ENCODE measurements around the gene FILIP1L.

DNA sequence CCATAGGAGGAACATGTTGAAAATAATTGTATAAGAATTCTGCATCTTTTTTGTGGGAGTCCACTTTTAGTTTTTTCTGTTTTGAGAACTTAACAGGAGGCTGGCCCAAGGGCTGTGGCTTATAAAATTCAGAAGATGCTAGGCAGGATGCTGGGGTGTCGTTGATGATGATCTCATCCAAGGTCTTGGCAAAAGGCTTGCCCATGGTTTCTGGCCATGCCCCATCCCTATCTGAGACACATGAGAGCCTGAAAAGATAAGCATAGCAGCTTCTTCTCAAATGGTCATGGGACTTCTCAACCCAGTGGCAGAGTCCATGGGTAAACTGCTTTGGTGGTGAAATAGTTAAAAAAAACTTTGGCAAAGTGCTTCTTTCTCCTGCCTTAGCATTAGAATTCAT, 261.4 kb downstream of the FILIP1L start:
- TF ChIP-seq, protein P1, sequence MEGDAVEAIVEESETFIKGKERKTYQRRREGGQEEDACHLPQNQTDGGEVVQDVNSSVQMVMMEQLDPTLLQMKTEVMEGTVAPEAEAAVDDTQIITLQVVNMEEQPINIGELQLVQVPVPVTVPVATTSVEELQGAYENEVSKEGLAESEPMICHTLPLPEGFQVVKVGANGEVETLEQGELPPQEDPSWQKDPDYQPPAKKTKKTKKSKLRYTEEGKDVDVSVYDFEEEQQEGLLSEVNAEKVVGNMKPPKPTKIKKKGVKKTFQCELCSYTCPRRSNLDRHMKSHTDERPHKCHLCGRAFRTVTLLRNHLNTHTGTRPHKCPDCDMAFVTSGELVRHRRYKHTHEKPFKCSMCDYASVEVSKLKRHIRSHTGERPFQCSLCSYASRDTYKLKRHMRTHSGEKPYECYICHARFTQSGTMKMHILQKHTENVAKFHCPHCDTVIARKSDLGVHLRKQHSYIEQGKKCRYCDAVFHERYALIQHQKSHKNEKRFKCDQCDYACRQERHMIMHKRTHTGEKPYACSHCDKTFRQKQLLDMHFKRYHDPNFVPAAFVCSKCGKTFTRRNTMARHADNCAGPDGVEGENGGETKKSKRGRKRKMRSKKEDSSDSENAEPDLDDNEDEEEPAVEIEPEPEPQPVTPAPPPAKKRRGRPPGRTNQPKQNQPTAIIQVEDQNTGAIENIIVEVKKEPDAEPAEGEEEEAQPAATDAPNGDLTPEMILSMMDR (IDR thresholded peaks at IDR 0.05) = no peak
- TF ChIP-seq POLR2AphosphoS5 (IDR thresholded peaks at IDR 0.05) = no peak
- TF ChIP-seq POLR2A (IDR thresholded peaks at IDR 0.05) = no peak

Measured in breast epithelium (tissue), 3 donors.